Stimulated activated CD4-positive, alpha-beta T cell treated with anti-CD3 and anti-CD28 coated beads, Interleukin-4, amount 100 ng/mL, for 24 hours (primary cell): ENCODE measurements around the gene LRRC14B.
"Not testable (repeated sequence)": the region's sequence is repeated elsewhere in the genome, so short reads cannot be mapped to it uniquely, and the experiment has no call there.

Experiments used
- DNase-seq: peaks from one replicate; pipeline ENCODE4 v3.0.0-alpha.2; 2020

The LRRC14B gene

GRCh38 chr5:160921-161802 is 30.1 kb upstream of the LRRC14B start:
- DNase-seq: no peak

- no peak for DNase-seq
Measured at GRCh38 chr5:161803-162110, 29.5 kb upstream of the LRRC14B start.

- no peak for DNase-seq
Measured at GRCh38 chr5:162190-162564, 29.1 kb upstream of the LRRC14B start.

- no peak for DNase-seq
Measured at GRCh38 chr5:162565-163337, 28.5 kb upstream of the LRRC14B start.

- DNase-seq: no peak
Measured at GRCh38 chr5:163338-163620, 28.0 kb upstream of the LRRC14B start.

GRCh38 chr5:163841-164240 is 27.5 kb upstream of the LRRC14B start:
- no peak for DNase-seq

GRCh38 chr5:164244-164643 is 27.1 kb upstream of the LRRC14B start:
- no peak for DNase-seq

- not testable (repeated sequence) for DNase-seq
Measured at GRCh38 chr5:164783-165182, 26.5 kb upstream of the LRRC14B start.

- DNase-seq: no peak
Measured at GRCh38 chr5:166441-167372, 24.6 kb upstream of the LRRC14B start.

- DNase-seq: no peak
Measured at GRCh38 chr5:167511-167910, 23.8 kb upstream of the LRRC14B start.

- DNase-seq: no peak
Measured at GRCh38 chr5:167982-168660, 23.2 kb upstream of the LRRC14B start.

- no peak for DNase-seq
Measured at GRCh38 chr5:169071-169727, 22.1 kb upstream of the LRRC14B start.

GRCh38 chr5:169728-170094 is 21.6 kb upstream of the LRRC14B start:
- DNase-seq: no peak

GRCh38 chr5:170971-171800 is 20.1 kb upstream of the LRRC14B start:
- DNase-seq: no peak

- no peak for DNase-seq
Measured at GRCh38 chr5:171801-172331, 19.4 kb upstream of the LRRC14B start.

GRCh38 chr5:172421-172820 is 18.9 kb upstream of the LRRC14B start:
- no peak for DNase-seq

GRCh38 chr5:172841-173251 is 18.4 kb upstream of the LRRC14B start:
- no peak for DNase-seq

- no peak for DNase-seq
Measured at GRCh38 chr5:173392-174290, 17.7 kb upstream of the LRRC14B start.

GRCh38 chr5:174291-174600 is 17.0 kb upstream of the LRRC14B start:
- DNase-seq: no peak

GRCh38 chr5:174876-175465 is 16.3 kb upstream of the LRRC14B start:
- no peak for DNase-seq
